OCI-LY3 (cell line): ENCODE measurements around the gene EYA2.

Experiments
- H2AFZ ChIP-seq: fragments of 200-600, 300-600 bp; shearing (Covaris generic); 2 replicates; pipeline ENCODE4 v1.6.0; 2014; ENCODE audit warnings: antibody characterized with exemption, low read depth, low read length
- H3K27ac ChIP-seq: fragments of 200-600, 300-600 bp; sonication (generic); 2 replicates; pipeline ENCODE4 v1.5.1; 2014; ENCODE audit warnings: mild to moderate bottlenecking, low read length, moderate library complexity, mixed read lengths
- H3K27me3 ChIP-seq: fragments of 200-600, 300-600 bp; sonication (generic); 2 replicates; pipeline ENCODE4 v1.6.1; 2014; ENCODE audit warnings: low read depth, low read length, mixed read lengths
- H3K36me3 ChIP-seq: fragments of 200-600, 300-600 bp; sonication (generic); replicated peaks from 2 replicates; pipeline ENCODE3; 2014; ENCODE audit warnings: low read depth, low read length, mixed read lengths
- H3K4me1 ChIP-seq: fragments of 300-600, 200-600 bp; sonication (generic); 2 replicates; pipeline ENCODE4 v1.6.1; 2014; ENCODE audit warnings: low read length, mixed read lengths
- H3K4me2 ChIP-seq: fragments of 200-600, 300-600 bp; sonication (generic); 2 replicates; pipeline ENCODE4 v1.6.1; 2014; ENCODE audit warnings: low read length, mixed read lengths
- H3K4me3 ChIP-seq: fragments of 300-600, 200-600 bp; sonication (generic); 2 replicates; pipeline ENCODE4 v1.5.1; 2014; ENCODE audit warnings: antibody characterized with exemption, mild to moderate bottlenecking, low read length, moderate library complexity
- H3K79me2 ChIP-seq: fragments of 300-600, 200-600 bp; shearing (Covaris generic); 2 replicates; pipeline ENCODE4 v1.6.1; 2014; ENCODE audit warnings: mild to moderate bottlenecking, low read length, mixed read lengths
- H3K9ac ChIP-seq: fragments of 300-600, 200-600 bp; shearing (Covaris generic); 2 replicates; pipeline ENCODE4 v1.6.0; 2014; ENCODE audit warnings: mild to moderate bottlenecking, low read length, moderate library complexity
- H3K9me3 ChIP-seq: fragments of 200-600, 300-600 bp; shearing (Covaris generic); 2 replicates; pipeline ENCODE4 v1.6.1; 2014; ENCODE audit warnings: low read length, mixed read lengths; ENCODE audit not compliant: insufficient read depth
- H4K20me1 ChIP-seq: fragments of 200-600, 300-600 bp; sonication (generic); 2 replicates; pipeline ENCODE4 v1.6.1; 2016; ENCODE audit warnings: low read length, mixed read lengths; ENCODE audit not compliant: insufficient read depth
- CTCF ChIP-seq: fragments of 200-600, 300-600 bp; sonication (generic); IDR thresholded peaks from 2 replicates; pipeline ENCODE4 v1.5.1; 2014; ENCODE audit warnings: antibody characterized with exemption, low read length, low read depth
- EZH2phosphoT487 ChIP-seq: fragments of 200-600 bp; shearing (Covaris generic); IDR thresholded peaks from 2 replicates; pipeline ENCODE4 v1.6.1; 2018; ENCODE audit warnings: antibody characterized with exemption, mixed run types, low read depth

The EYA2 gene

DNA sequence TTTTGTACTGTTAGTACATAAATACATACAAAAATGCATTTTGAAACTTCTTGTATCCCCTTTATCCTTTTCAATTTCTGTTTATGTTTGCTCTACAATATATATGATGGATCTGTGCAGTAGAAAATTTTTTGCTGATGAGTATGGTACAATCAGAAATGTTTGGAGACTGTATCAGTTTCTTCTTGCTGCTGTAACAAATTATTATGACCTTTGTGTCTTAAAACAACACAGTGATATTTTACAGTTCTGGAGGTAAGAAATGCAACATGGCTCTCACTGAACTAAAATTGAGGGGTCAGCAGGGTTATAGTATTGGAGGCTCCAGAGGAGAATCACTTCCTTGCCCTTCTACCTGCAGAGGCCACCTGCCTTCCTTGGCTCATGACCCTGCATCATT is 184.4 kb downstream of the EYA2 start:
- Histone ChIP-seq H3K9ac (no peak overlapping the region), H3K4me2 (no peak overlapping the region), H3K27me3 (peaks cover 25% of the 10 kb centered on the region), H3K79me2 (no peaks in the 10 kb centered on the region), H4K20me1 (no peaks in the 10 kb centered on the region), H3K4me3 (no peak overlapping the region), H3K4me1 (no peaks in the 10 kb centered on the region), H3K27ac (no peak overlapping the region), H3K9me3 (no peaks in the 10 kb centered on the region), H2AFZ (no peak overlapping the region), H3K36me3 (no peaks in the 10 kb centered on the region)
- TF ChIP-seq CTCF (no peak), EZH2phosphoT487 (no peak)

GRCh38 chr20:47080365-47080764 is 185.7 kb downstream of the EYA2 start:
- Histone ChIP-seq H3K4me3 (no peak overlapping the region), H2AFZ (no peak overlapping the region), H3K9me3 (no peaks in the 10 kb centered on the region), H3K36me3 (no peaks in the 10 kb centered on the region), H4K20me1 (no peaks in the 10 kb centered on the region), H3K4me1 (no peaks in the 10 kb centered on the region), H3K27ac (no peak overlapping the region), H3K79me2 (no peaks in the 10 kb centered on the region), H3K4me2 (no peak overlapping the region), H3K27me3 (peaks cover 25% of the 10 kb centered on the region), H3K9ac (no peak overlapping the region)
- TF ChIP-seq CTCF (no peak), EZH2phosphoT487 (no peak)

GRCh38 chr20:47086316-47086715 is 191.7 kb downstream of the EYA2 start:
- TF ChIP-seq CTCF = no peak
- TF ChIP-seq EZH2phosphoT487 = no peak
- no peaks in the 10 kb centered on the region for H3K9me3 ChIP-seq
- no peak overlapping the region for H3K4me2 ChIP-seq
- no peak overlapping the region for H3K4me3 ChIP-seq
- H3K4me1 ChIP-seq = no peaks in the 10 kb centered on the region
- no peak overlapping the region for H2AFZ ChIP-seq
- H3K27ac ChIP-seq = no peak overlapping the region
- no peak overlapping the region for H3K9ac ChIP-seq
- peaks cover 12% of the 10 kb centered on the region; the same call in 1 of the 2 replicates for H3K27me3 ChIP-seq
- H4K20me1 ChIP-seq = no peaks in the 10 kb centered on the region
- no peaks in the 10 kb centered on the region for H3K79me2 ChIP-seq
- H3K36me3 ChIP-seq = no peaks in the 10 kb centered on the region

DNA sequence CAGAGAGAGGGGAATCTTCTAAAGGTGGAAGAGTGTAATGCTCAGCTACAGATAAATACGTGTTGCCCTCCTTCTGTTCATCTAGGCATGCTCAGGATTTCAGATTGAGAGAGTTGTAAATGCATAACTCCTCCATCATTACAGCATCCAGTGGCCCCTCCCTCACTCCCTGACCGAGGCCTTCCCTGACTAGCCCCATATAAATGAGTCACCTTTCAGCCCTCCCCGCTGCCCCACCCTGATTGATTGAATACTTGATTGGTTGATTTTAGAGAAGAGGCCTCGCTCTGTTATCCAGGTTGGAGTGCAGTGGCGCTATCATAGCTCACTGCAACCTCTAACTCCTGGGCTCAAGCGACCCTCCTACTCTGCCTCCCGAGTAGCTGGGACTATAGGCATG is 193.7 kb downstream of the EYA2 start:
- Histone ChIP-seq H3K4me3 (no peak overlapping the region), H3K79me2 (no peaks in the 10 kb centered on the region)
- TF ChIP-seq EZH2phosphoT487 (no peak), CTCF (no peak)

More for the DNA sequence above, 193.7 kb downstream of the EYA2 start:
- Histone ChIP-seq H2AFZ (no peak overlapping the region), H3K27ac (no peak overlapping the region), H3K9me3 (no peaks in the 10 kb centered on the region), H3K9ac (no peak overlapping the region), H3K4me2 (no peak overlapping the region), H4K20me1 (no peaks in the 10 kb centered on the region), H3K36me3 (no peaks in the 10 kb centered on the region), H3K27me3 (peaks cover 3% of the 10 kb centered on the region; the same call in 1 of the 2 replicates), H3K4me1 (no peaks in the 10 kb centered on the region)
